Measurements from ENCODE around the gene RAD18. TPM values are rescaled to one million over a fixed set of nuclear protein-coding genes. Genes with fewer than 3 reads are reported as not detected.

The RAD18 gene
- total and polyA plus RNA-seq, 9 donors: 2.9 to 9.2 (median 7.8) TPM

- Histone ChIP-seq H3K27ac (no peak overlapping the region), H3K9me3 (no peaks in the 10 kb centered on the region), H3K36me3 (no peaks in the 10 kb centered on the region), H3K27me3 (no peaks in the 10 kb centered on the region), H3K4me1 (ENCODE audit: insufficient read depth) (no peaks in the 10 kb centered on the region), H3K4me3 (no peak overlapping the region)
- TF ChIP-seq EP300 (IDR thresholded peaks at IDR 0.05) (no peak), POLR2A (IDR thresholded peaks at IDR 0.05) (no peak)
- intact Hi-C loops (cut with DNase I): no loop called here
- 39 to 52% (median 49%) methylated on average over 5 of the region's 5 CpGs for whole genome bisulfite sequencing, 3 donors
- DNase-seq: no peak
Measured at GRCh38 chr3:8848696-8849131, 114.6 kb downstream of the RAD18 start.

- DNase-seq: no peak
- no peaks in the 10 kb centered on the region for H3K27me3 ChIP-seq
- intact Hi-C loops (cut with DNase I): no loop called here
- no peaks in the 10 kb centered on the region for H3K9me3 ChIP-seq
- TF ChIP-seq CTCF (IDR thresholded peaks at IDR 0.05) (no peak), EP300 (IDR thresholded peaks at IDR 0.05) (no peak), POLR2A (IDR thresholded peaks at IDR 0.05) (no peak)
- H3K36me3 ChIP-seq: no peaks in the 10 kb centered on the region
- WGBS, 3 donors: 94 to 96% (median 94%) methylated on average over 7 of the region's 7 CpGs
- H3K4me1 ChIP-seq (ENCODE audit: insufficient read depth): no peaks in the 10 kb centered on the region
- no peak overlapping the region for H3K4me3 ChIP-seq
- H3K27ac ChIP-seq: no peak overlapping the region
Measured at GRCh38 chr3:8847317-8847716, 116.0 kb downstream of the RAD18 start.

GRCh38 chr3:8846176-8846575, 117.1 kb downstream of the RAD18 start:
- H3K9me3 ChIP-seq: no peaks in the 10 kb centered on the region
- WGBS, 3 donors: 93% methylated on average over 2 of the region's 2 CpGs
- H3K4me1 ChIP-seq (ENCODE audit: insufficient read depth): no peaks in the 10 kb centered on the region
- intact Hi-C loops (cut with DNase I): no loop called here
- TF ChIP-seq EP300 (IDR thresholded peaks at IDR 0.05) (no peak), POLR2A (IDR thresholded peaks at IDR 0.05) (no peak), CTCF (IDR thresholded peaks at IDR 0.05) (no peak)
- no peaks in the 10 kb centered on the region for H3K36me3 ChIP-seq
- no peaks in the 10 kb centered on the region for H3K27me3 ChIP-seq
- no peak for DNase-seq
- no peak overlapping the region for H3K4me3 ChIP-seq
- no peak overlapping the region for H3K27ac ChIP-seq

GRCh38 chr3:8845641-8846040, 117.6 kb downstream of the RAD18 start:
- Histone ChIP-seq H3K9me3 (no peaks in the 10 kb centered on the region), H3K27ac (no peak overlapping the region), H3K36me3 (no peaks in the 10 kb centered on the region), H3K4me3 (no peak overlapping the region), H3K4me1 (ENCODE audit: insufficient read depth) (no peaks in the 10 kb centered on the region), H3K27me3 (no peaks in the 10 kb centered on the region)
- WGBS, 3 donors: 93 to 100% (median 95%) methylated on average over 1 of the region's 1 CpG
- TF ChIP-seq CTCF (IDR thresholded peaks at IDR 0.05) (no peak), EP300 (IDR thresholded peaks at IDR 0.05) (no peak), POLR2A (IDR thresholded peaks at IDR 0.05) (no peak)
- intact Hi-C loops (cut with DNase I): no loop called here
- no peak for DNase-seq

GRCh38 chr3:8843347-8843746, 119.9 kb downstream of the RAD18 start:
- Histone ChIP-seq H3K27me3 (no peaks in the 10 kb centered on the region), H3K4me1 (ENCODE audit: insufficient read depth) (no peaks in the 10 kb centered on the region), H3K4me3 (no peak overlapping the region), H3K36me3 (no peaks in the 10 kb centered on the region), H3K27ac (no peak overlapping the region), H3K9me3 (no peaks in the 10 kb centered on the region)
- DNase-seq: no peak
- WGBS, 3 donors: 91 to 93% (median 92%) methylated on average over 7 of the region's 7 CpGs
- intact Hi-C loops (cut with DNase I): no loop called here
- TF ChIP-seq CTCF (IDR thresholded peaks at IDR 0.05) (no peak), POLR2A (IDR thresholded peaks at IDR 0.05) (no peak), EP300 (IDR thresholded peaks at IDR 0.05) (no peak)

Data from ovary (tissue), 9 donors.